C4-2B (cell line): ENCODE data around the gene ALX4.

Experiments
- CTCF ChIP-seq: fragments of 450-650 bp; conservative IDR thresholded peaks from 2 replicates; pipeline ENCODE4 v1.5.1; 2017; ENCODE audit warnings: mild to moderate bottlenecking
- ZFX ChIP-seq: fragments of 450-650 bp; IDR thresholded peaks from 2 replicates; pipeline ENCODE4 v1.6.1; 2017

GRCh38 chr11:44356351-44356750 lies 46.4 kb upstream of the ALX4 start:
- TF ChIP-seq CTCF (no peak), ZFX (no peak)
